Measurements from ENCODE around the gene CERS2. TPM values are rescaled to one million over a fixed set of nuclear protein-coding genes. Genes with fewer than 3 reads are reported as not detected.

The CERS2 gene
- polyA plus RNA-seq (ENCODE audit: insufficient read length in 3 of 3): 100 to 1,000 TPM; 296 to 301 (median 300) TPM
- long read RNA-seq, donor 1, transcript CERS2-205 (11 exons, 2,505 nt): major isoform, 35 of 35 reads
- long read RNA-seq, donor 1, partial matches to known transcripts: 0 of 35 reads
- long read RNA-seq, donor 1, other reads (novel, unspliced or antisense): 0 of 35 reads
- long read RNA-seq, donor 2, transcript CERS2-205 (11 exons, 2,505 nt): major isoform, 26 of 39 reads
- long read RNA-seq, donor 2, partial matches to known transcripts: 7 of 39 reads
- long read RNA-seq, donor 2, other reads (novel, unspliced or antisense): 5 of 39 reads
- long read RNA-seq, donor 3, transcript CERS2-205 (11 exons, 2,505 nt): major isoform, 54 of 69 reads
- long read RNA-seq, donor 3, partial matches to known transcripts: 15 of 69 reads
- long read RNA-seq, donor 3, other reads (novel, unspliced or antisense): 0 of 69 reads
- long read RNA-seq, donor 4, transcript CERS2-205 (11 exons, 2,505 nt): major isoform, 42 of 43 reads
- long read RNA-seq, donor 4, partial matches to known transcripts: 0 of 43 reads
- long read RNA-seq, donor 4, other reads (novel, unspliced or antisense): 0 of 43 reads
- long read RNA-seq, donor 5: 0 reads
- long read RNA-seq, donor 6, transcript CERS2-205 (11 exons, 2,505 nt): major isoform, 46 of 69 reads
- long read RNA-seq, donor 6, partial matches to known transcripts: 22 of 69 reads
- long read RNA-seq, donor 6, other reads (novel, unspliced or antisense): 0 of 69 reads
- long read RNA-seq, donor 7, transcript CERS2-205 (11 exons, 2,505 nt): major isoform, 44 of 52 reads
- long read RNA-seq, donor 7, partial matches to known transcripts: 5 of 52 reads
- long read RNA-seq, donor 7, other reads (novel, unspliced or antisense): 0 of 52 reads
- long read RNA-seq, donor 8, transcript CERS2-205 (11 exons, 2,505 nt): major isoform, 82 of 108 reads
- long read RNA-seq, donor 8, partial matches to known transcripts: 23 of 108 reads
- long read RNA-seq, donor 8, other reads (novel, unspliced or antisense): 0 of 108 reads
- long read RNA-seq, donor 9, transcript CERS2-205 (11 exons, 2,505 nt): major isoform, 36 of 52 reads
- long read RNA-seq, donor 9, partial matches to known transcripts: 13 of 52 reads
- long read RNA-seq, donor 9, other reads (novel, unspliced or antisense): 0 of 52 reads
- long read RNA-seq, donor 10, transcript CERS2-205 (11 exons, 2,505 nt): major isoform, 41 of 53 reads
- long read RNA-seq, donor 10, partial matches to known transcripts: 11 of 53 reads
- long read RNA-seq, donor 10, other reads (novel, unspliced or antisense): 0 of 53 reads
- long read RNA-seq, donor 11, transcript CERS2-205 (11 exons, 2,505 nt): major isoform, 33 of 34 reads
- long read RNA-seq, donor 11, partial matches to known transcripts: 0 of 34 reads
- long read RNA-seq, donor 11, other reads (novel, unspliced or antisense): 0 of 34 reads
- long read RNA-seq, donor 12, transcript CERS2-205 (11 exons, 2,505 nt): major isoform, 17 of 17 reads
- long read RNA-seq, donor 12, partial matches to known transcripts: 0 of 17 reads
- long read RNA-seq, donor 12, other reads (novel, unspliced or antisense): 0 of 17 reads
- long read RNA-seq, donor 13, transcript CERS2-205 (11 exons, 2,505 nt): major isoform, 77 of 100 reads
- long read RNA-seq, donor 13, partial matches to known transcripts: 13 of 100 reads
- long read RNA-seq, donor 13, other reads (novel, unspliced or antisense): 6 of 100 reads
- long read RNA-seq, donor 14, transcript CERS2-205 (11 exons, 2,505 nt): major isoform, 28 of 31 reads
- long read RNA-seq, donor 14, partial matches to known transcripts: 0 of 31 reads
- long read RNA-seq, donor 14, other reads (novel, unspliced or antisense): 0 of 31 reads
- long read RNA-seq, donor 15, transcript CERS2-205 (11 exons, 2,505 nt): major isoform, 22 of 30 reads
- long read RNA-seq, donor 15, partial matches to known transcripts: 7 of 30 reads
- long read RNA-seq, donor 15, other reads (novel, unspliced or antisense): 0 of 30 reads
- long read RNA-seq, donor 16, transcript CERS2-205 (11 exons, 2,505 nt): major isoform, 134 of 309 reads
- long read RNA-seq, donor 16, transcript CERS2-201 (11 exons, 2,544 nt): minor isoform, 5 of 309 reads
- long read RNA-seq, donor 16, partial matches to known transcripts: 131 of 309 reads
- long read RNA-seq, donor 16, other reads (novel, unspliced or antisense): 38 of 309 reads

DNA sequence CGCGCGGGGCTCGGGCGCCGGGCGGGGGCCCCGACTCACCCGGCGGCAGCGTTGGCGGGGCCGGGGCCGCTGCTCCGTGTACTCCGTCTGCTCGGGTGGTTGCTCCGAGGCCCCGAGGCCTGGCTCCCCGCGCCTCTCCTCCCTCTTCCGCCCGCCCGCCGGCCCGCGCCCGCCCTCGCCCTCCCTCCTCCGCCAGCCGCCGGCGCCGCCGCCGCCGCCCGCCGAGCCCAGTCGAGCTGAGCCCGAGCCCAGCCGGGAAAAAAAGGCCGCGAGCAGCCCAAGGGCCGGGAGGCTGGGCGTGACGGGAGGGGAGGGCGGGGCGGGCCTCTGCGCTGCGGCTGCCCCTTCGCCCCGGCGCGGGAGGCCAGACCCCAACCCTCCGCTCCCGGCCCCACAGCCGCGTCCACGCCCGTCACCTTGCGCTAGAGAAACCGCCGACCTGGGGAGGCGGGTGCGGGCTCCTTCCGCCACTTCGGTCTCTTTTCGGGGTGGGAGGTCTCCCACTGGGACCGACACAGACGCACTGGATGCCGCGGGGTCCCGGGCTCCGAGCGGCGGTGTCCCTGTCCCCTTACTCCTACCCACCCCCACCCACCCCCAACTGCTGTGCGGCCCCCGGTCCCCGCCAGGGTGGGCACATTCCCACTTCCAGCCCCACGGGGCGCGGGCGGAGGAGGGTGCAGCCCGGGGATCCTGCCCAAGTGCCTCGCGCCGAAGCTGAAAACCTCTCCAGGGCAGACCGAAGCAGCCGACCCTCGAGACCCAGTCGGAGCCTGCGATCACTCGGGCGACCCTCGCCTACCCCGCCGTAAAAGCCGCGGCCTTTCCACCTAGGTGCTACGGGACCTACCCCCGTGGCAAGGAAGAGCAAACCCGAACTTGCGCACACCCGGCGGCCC, at the start of gene CERS2:
Gene CERS2, minus strand, starts transcription at position 256 of the 899 bp plus-strand sequence. CDS start 5,745 bp downstream, outside the sequence.
- DNase-seq (ENCODE audit: extremely low read depth in 1 of 11, low read depth in 9 of 11, low spot score in 4 of 11): peak in 8 of 11 donors; percentile 70 to 83 (median 78)

- peak in 7 of 11 donors; percentile 45 to 85 (median 73) for DNase-seq (ENCODE audit: extremely low read depth in 1 of 11, low read depth in 9 of 11, low spot score in 4 of 11)
Measured at GRCh38 chr1:151013518-151013917, 38.9 kb upstream of the CERS2 start.

- no peak for DNase-seq (ENCODE audit: extremely low read depth in 1 of 11, low read depth in 9 of 11, low spot score in 4 of 11)
Measured at GRCh38 chr1:151012684-151013471, 38.2 kb upstream of the CERS2 start.

- DNase-seq (ENCODE audit: extremely low read depth in 1 of 11, low read depth in 9 of 11, low spot score in 4 of 11): no peak
Measured at GRCh38 chr1:151011154-151011850, 36.7 kb upstream of the CERS2 start.

- DNase-seq (ENCODE audit: extremely low read depth in 1 of 11, low read depth in 9 of 11, low spot score in 4 of 11): no peak
Measured at GRCh38 chr1:151010346-151010726, 35.7 kb upstream of the CERS2 start.

- no peak for DNase-seq (ENCODE audit: extremely low read depth in 1 of 11, low read depth in 9 of 11, low spot score in 4 of 11)
Measured at GRCh38 chr1:151009674-151010345, 35.2 kb upstream of the CERS2 start.

- no peak for DNase-seq (ENCODE audit: extremely low read depth in 1 of 11, low read depth in 9 of 11, low spot score in 4 of 11)
Measured at GRCh38 chr1:151009206-151009587, 34.6 kb upstream of the CERS2 start.

- DNase-seq (ENCODE audit: extremely low read depth in 1 of 11, low read depth in 9 of 11, low spot score in 4 of 11): peak; percentile 90 to 98 (median 95)
Measured at GRCh38 chr1:151008244-151009205, 33.9 kb upstream of the CERS2 start, which contains the start of gene PRUNE1. Gene PRUNE1, plus strand, starts transcription at chr1:151008449. Its CDS starts 184 bp downstream, at chr1:151008633.

DNA sequence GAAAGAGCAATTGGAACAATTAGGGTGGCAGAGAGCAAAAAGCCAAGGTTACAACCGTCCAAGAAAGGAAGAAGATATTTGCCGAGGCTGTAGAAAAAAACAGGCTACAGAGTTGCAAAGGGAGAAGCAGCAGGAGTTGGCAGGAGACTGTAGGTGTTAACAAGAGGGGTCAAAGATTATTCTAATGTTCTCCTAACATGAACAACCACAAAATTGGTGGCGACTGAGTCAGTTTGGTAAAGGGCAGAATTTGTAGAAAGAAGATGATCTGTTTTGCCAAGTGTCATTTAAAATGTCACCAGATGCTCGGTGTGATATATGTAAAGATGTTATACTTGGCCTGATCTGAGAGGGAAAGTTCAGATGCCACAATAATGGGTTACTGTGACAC, 33.2 kb upstream of the CERS2 start:
- DNase-seq (ENCODE audit: extremely low read depth in 1 of 11, low read depth in 9 of 11, low spot score in 4 of 11): no peak

GRCh38 chr1:151006327-151007052, 31.9 kb upstream of the CERS2 start, which contains the start of gene MINDY1:
Gene MINDY1, minus strand, starts transcription at chr1:151006902. Its CDS starts 4,285 bp downstream, at chr1:151002617.
- DNase-seq (ENCODE audit: extremely low read depth in 1 of 11, low read depth in 9 of 11, low spot score in 4 of 11): peak in 9 of 11 donors; percentile 66 to 86 (median 78)

DNA sequence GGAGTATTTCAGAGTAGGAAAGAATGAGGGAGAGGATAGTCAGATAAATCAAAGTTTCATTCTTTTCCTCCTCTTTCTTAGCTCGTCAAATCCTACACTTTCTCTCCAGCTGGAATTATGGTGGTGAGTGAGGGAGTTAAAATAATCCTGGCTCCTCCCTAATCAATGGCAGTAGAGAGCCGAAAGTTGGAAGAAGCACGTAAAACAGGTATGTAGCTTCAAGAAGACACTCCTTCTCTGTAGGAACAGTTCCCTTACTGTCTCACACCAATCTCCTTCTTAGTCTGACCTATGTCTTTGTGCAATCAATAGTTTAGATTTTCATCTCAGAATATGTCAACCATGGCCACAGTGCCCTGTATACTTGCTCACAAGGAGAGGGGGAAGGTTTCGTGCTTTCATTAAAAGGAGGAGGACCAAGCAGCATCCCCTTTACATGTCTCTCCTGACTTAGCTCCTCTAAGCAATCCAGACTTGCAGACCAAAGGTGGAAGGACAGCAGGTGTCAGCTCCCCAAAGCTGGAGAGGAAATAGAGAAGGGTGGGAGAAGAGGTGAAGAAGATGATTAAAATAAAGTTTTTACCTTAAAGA, 31.2 kb upstream of the CERS2 start:
- no peak for DNase-seq (ENCODE audit: extremely low read depth in 1 of 11, low read depth in 9 of 11, low spot score in 4 of 11)

DNA sequence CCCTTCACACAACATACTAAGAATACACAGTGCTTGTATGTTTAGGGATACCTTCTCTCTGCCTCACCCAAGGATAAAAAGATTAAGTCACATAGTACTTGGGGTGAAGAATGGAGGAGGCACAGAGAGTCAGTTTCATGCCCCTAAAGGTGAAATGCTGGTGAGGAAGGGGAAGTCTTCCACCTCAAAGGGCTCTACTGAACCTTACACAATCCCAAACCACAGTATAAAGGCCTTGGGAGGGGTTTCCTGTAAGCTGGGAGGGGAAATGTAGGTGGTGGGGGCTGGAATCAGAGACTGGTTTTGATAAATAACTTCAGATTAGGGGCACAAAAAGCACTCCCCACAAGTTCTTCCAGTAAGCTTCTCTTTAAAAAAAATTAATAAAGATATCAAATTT, 28.5 kb upstream of the CERS2 start:
- no peak for DNase-seq (ENCODE audit: extremely low read depth in 1 of 11, low read depth in 9 of 11, low spot score in 4 of 11)
